HG03196 (cell line): ENCODE data around the gene ZBTB34.

Source experiments
- ATAC-seq: cut with Tn5 transposase; IDR thresholded peaks from one replicate; pipeline ENCODE4 v1.9.1; 2021; ENCODE audit not compliant: unreplicated experiment

ZBTB34 gene

GRCh38 chr9:126842977-126843799 lies 17.3 kb upstream of the ZBTB34 start:
- no peak for ATAC-seq

GRCh38 chr9:126844085-126844484 lies 16.4 kb upstream of the ZBTB34 start:
- ATAC-seq = no peak

- no peak for ATAC-seq
Observed at GRCh38 chr9:126847051-126847450, 13.4 kb upstream of the ZBTB34 start.

GRCh38 chr9:126849591-126850225 lies 10.7 kb upstream of the ZBTB34 start:
- no peak for ATAC-seq

- ATAC-seq = no peak
Observed at GRCh38 chr9:126851286-126851880, 9.1 kb upstream of the ZBTB34 start.

GRCh38 chr9:126852086-126852688 lies 8.3 kb upstream of the ZBTB34 start:
- no peak for ATAC-seq

GRCh38 chr9:126853667-126854066 lies 6.8 kb upstream of the ZBTB34 start:
- ATAC-seq = no peak

GRCh38 chr9:126854734-126855133 lies 5.7 kb upstream of the ZBTB34 start:
- no peak for ATAC-seq

- no peak for ATAC-seq
Observed at GRCh38 chr9:126856326-126856877, 4.0 kb upstream of the ZBTB34 start.

- ATAC-seq = no peak
Observed at GRCh38 chr9:126857261-126857960, 3.0 kb upstream of the ZBTB34 start.

- ATAC-seq = no peak
Observed at GRCh38 chr9:126859111-126859510, 1.3 kb upstream of the ZBTB34 start.

GRCh38 chr9:126860757-126861466 lies 473 bp downstream of the ZBTB34 start:
- ATAC-seq = peak; percentile 18

GRCh38 chr9:126861707-126862103 lies 1.3 kb downstream of the ZBTB34 start:
- no peak for ATAC-seq

- no peak for ATAC-seq
Observed at GRCh38 chr9:126862104-126862761, 1.8 kb downstream of the ZBTB34 start.

GRCh38 chr9:126864771-126865170 lies 4.3 kb downstream of the ZBTB34 start:
- ATAC-seq = no peak

- ATAC-seq = no peak
Observed at GRCh38 chr9:126869368-126869767, 8.9 kb downstream of the ZBTB34 start.

GRCh38 chr9:126872516-126872915 lies 12.1 kb downstream of the ZBTB34 start:
- no peak for ATAC-seq

- ATAC-seq = no peak
Observed at GRCh38 chr9:126874546-126875314, 14.3 kb downstream of the ZBTB34 start.
